ENCODE measurements around the gene CTDSPL. TPM values are rescaled to one million over a fixed set of nuclear protein-coding genes. Genes with fewer than 3 reads are reported as not detected.

CTDSPL gene
- total and polyA plus RNA-seq, 2 of the 13 experiments (the other 11 are each of a cell fraction or from before 2014, with no cell fraction given): 26.1 to 142 TPM

DNA sequence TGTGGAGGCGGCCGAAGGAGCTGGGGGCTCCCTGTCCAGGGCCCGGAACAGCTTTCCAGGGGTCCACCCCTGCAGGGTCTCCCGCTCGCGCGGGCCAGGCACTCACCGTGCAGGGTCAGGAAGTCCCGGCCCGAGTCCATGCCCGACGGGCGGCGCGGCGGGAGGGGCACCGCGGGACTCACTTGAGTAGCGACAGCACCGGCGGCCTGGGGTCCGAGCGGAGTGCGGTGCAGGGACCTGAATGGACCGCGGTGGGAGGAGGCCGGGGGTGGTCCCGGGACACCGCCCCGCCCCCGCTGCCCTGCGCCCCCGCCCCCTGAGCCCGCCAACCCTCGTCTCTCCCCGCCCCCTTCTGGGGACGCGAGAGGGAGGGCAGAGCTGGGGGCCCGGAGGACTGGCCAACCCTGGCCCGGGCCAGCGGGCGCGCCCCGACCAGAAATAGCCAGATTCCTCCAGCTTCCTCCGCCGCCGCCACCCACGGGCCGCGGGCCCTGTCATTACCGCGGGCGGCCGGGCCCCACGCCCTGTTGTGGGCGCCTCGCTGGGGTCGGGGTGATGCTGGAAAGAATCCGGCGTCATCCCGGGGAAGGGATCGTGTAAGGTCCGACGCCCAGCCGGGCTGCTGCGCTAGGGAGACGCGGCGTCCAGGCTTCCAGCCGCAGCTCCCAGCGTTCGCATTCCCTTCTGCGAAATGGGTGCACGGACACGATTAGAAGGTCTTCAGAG lies 167.9 kb downstream of the CTDSPL start, which contains the start of gene PLCD1:
Gene PLCD1, minus strand, starts transcription at position 243 of the 726 bp plus-strand sequence. Its CDS starts 103 bp downstream, at position 140.
- H3K9ac ChIP-seq (ENCODE audit: insufficient read depth, low read depth, low read length): 0 out of 2 replicates have a peak within 1 kb of the TSS, but pooled peaks have one; percentile 42
- intact Hi-C loops (cut with micrococcal nuclease; ENCODE audit: unreplicated experiment): no loop called here
- FAIRE-seq (no peak), ATAC-seq (peak; percentile 41), DNase-seq (ENCODE audit: low spot score) (peak; percentile 33)
- in situ Hi-C loops (cut with HindIII; ENCODE audit: extremely low pct_ligation_motif_present, low pct_unique_long_range_greater_than_20kb): no loop called here
- CTCF ChIA-PET (ENCODE audit: low intra/inter-chr PET ratio, low total read pairs): no interaction called here
- H2AFZ ChIP-seq (ENCODE audit: low read length): no peak within 1 kb of the TSS
- H3K27me3 ChIP-seq (ENCODE audit: control insufficient read depth in 1 of 2, insufficient read depth in 2 of 2, low read length in 2 of 2): peaks cover 13 to 35% of the 10 kb centered on the region in 2 experiments
- peak within 1 kb of the TSS; percentile 79 for H3K4me2 ChIP-seq (ENCODE audit: low read depth, low read length)
- BruUV-seq (replicated peaks): no TSS peak
- H3K79me2 ChIP-seq (ENCODE audit: insufficient read depth, low read length): no peaks in the 10 kb centered on the region
- POLR2A ChIA-PET: no interaction called here
- H3K27ac ChIP-seq (ENCODE audit: extremely low read length, insufficient read depth, low read length): no peak within 1 kb of the TSS
- H3K9me3 ChIP-seq (ENCODE audit: low read length): no peaks in the 10 kb centered on the region
- no peaks in the 10 kb centered on the region for H4K20me1 ChIP-seq (ENCODE audit: insufficient read depth, low read length)
- no peaks in the 10 kb centered on the region for H3K36me3 ChIP-seq (replicated peaks in 1 of 2; ENCODE audit: control insufficient read depth in 1 of 2, insufficient read depth in 2 of 2, low read length in 2 of 2)
- peak within 1 kb of the TSS; percentile 56 to 75 (median 66); a peak in 5 of 6 replicates for H3K4me3 ChIP-seq (replicated peaks in 1 of 3; ENCODE audit: insufficient read depth in 1 of 3, low read depth in 2 of 3, low read length in 3 of 3)
- 60% methylated on average over 2 of the region's 75 CpGs for WGBS (ENCODE audit: low lambda C conversion rate)
- peaks cover 29% of the 10 kb centered on the region for H3K4me1 ChIP-seq (ENCODE audit: insufficient read depth, low read length)
- TF ChIP-seq ZNF562 (CRISPR knock-in tag; IDR thresholded peaks at IDR 0.05; ENCODE audit: borderline replicate concordance) (no peak), ZNF121 (CRISPR knock-in tag; IDR thresholded peaks at IDR 0.05) (peak; percentile 42; the same call in 1 of the 2 replicates), HMGXB4 (CRISPR knock-in tag; IDR thresholded peaks at IDR 0.05; ENCODE audit: borderline replicate concordance in 1 of 2, low read depth in 1 of 2) (peak in 1 of 2 experiments; percentile 30; a peak in 1 of 4 replicates), AGO2 (optimal IDR thresholded peaks at IDR 0.05; ENCODE audit: low read depth, low read length) (peak; percentile 48), ZNF563 (CRISPR knock-in tag; IDR thresholded peaks at IDR 0.05) (0 out of 2 replicates have a peak, but pooled peaks have one; percentile 23), ZNF616 (CRISPR knock-in tag; IDR thresholded peaks at IDR 0.05; ENCODE audit: low read depth) (no peak), ZNF629 (CRISPR knock-in tag; conservative IDR thresholded peaks at IDR 0.05) (peak; percentile 98), ZNF33A (CRISPR knock-in tag; IDR thresholded peaks at IDR 0.05; ENCODE audit: borderline replicate concordance) (no peak), ZMYM3 (CRISPR knock-in tag; IDR thresholded peaks at IDR 0.05) (peak; percentile 96), ZNF589 (CRISPR knock-in tag; conservative IDR thresholded peaks at IDR 0.05) (0 out of 2 replicates have a peak, but pooled peaks have one; percentile 51), ZNF296 (CRISPR knock-in tag; conservative IDR thresholded peaks at IDR 0.05) (no peak), LRRFIP1 (CRISPR knock-in tag; conservative IDR thresholded peaks at IDR 0.05) (no peak), MAZ (IDR thresholded peaks at IDR 0.05; ENCODE audit: borderline replicate concordance, low read depth, low read length) (peak; percentile 20; the same call in 1 of the 2 replicates), MAZ (CRISPR knock-in tag; IDR thresholded peaks at IDR 0.05; ENCODE audit: low read depth) (no peak), CC2D1A (CRISPR knock-in tag; IDR thresholded peaks at IDR 0.05) (no peak)
- TF ChIP-seq, protein P1, sequence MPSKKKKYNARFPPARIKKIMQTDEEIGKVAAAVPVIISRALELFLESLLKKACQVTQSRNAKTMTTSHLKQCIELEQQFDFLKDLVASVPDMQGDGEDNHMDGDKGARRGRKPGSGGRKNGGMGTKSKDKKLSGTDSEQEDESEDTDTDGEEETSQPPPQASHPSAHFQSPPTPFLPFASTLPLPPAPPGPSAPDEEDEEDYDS (CRISPR knock-in tag; IDR thresholded peaks at IDR 0.05): no peak
- TF ChIP-seq, protein P2, sequence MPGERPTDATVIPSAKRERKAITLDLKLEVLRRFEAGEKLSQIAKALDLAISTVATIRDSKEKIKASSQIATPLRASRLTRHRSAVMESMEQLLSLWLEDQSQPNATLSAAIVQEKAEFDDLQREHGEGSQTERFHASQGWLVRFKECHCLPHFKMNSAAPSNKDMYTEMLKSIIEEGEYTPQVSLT (CRISPR knock-in tag; IDR thresholded peaks at IDR 0.05; ENCODE audit: borderline replicate concordance, low read depth): no peak

Measured in HepG2 (cell line).